HL-60 (cell line): ENCODE data around the gene SGCG.

Experiments
- CTCF ChIP-seq: IDR thresholded peaks from one replicate; pipeline ENCODE4 v1.5.1; 2011; ENCODE audit warnings: low read length, control low read depth, inconsistent platforms; ENCODE audit not compliant: insufficient read depth
- POLR2AphosphoS5 ChIP-seq: IDR thresholded peaks from 2 replicates; pipeline ENCODE4 v1.6.1; 2012; ENCODE audit warnings: low read depth
- TF ChIP-seq, protein P1 (sequence below): IDR thresholded peaks from 2 replicates; pipeline ENCODE4 v1.6.1; 2012; ENCODE audit warnings: low read depth; ENCODE audit not compliant: insufficient replicate concordance

GRCh38 chr13:23347601-23348000 is 166.8 kb downstream of the SGCG start:
- TF ChIP-seq, protein P1, sequence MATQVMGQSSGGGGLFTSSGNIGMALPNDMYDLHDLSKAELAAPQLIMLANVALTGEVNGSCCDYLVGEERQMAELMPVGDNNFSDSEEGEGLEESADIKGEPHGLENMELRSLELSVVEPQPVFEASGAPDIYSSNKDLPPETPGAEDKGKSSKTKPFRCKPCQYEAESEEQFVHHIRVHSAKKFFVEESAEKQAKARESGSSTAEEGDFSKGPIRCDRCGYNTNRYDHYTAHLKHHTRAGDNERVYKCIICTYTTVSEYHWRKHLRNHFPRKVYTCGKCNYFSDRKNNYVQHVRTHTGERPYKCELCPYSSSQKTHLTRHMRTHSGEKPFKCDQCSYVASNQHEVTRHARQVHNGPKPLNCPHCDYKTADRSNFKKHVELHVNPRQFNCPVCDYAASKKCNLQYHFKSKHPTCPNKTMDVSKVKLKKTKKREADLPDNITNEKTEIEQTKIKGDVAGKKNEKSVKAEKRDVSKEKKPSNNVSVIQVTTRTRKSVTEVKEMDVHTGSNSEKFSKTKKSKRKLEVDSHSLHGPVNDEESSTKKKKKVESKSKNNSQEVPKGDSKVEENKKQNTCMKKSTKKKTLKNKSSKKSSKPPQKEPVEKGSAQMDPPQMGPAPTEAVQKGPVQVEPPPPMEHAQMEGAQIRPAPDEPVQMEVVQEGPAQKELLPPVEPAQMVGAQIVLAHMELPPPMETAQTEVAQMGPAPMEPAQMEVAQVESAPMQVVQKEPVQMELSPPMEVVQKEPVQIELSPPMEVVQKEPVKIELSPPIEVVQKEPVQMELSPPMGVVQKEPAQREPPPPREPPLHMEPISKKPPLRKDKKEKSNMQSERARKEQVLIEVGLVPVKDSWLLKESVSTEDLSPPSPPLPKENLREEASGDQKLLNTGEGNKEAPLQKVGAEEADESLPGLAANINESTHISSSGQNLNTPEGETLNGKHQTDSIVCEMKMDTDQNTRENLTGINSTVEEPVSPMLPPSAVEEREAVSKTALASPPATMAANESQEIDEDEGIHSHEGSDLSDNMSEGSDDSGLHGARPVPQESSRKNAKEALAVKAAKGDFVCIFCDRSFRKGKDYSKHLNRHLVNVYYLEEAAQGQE, result no peak
- TF ChIP-seq CTCF (no peak), POLR2AphosphoS5 (no peak)
